Stimulated activated CD4-positive, alpha-beta T cell treated with anti-CD3 and anti-CD28 coated beads, Interleukin-4, amount 100 ng/mL, for 48 hours (primary cell): ENCODE data around the gene WDR27.

Experiments
- DNase-seq, 2 donors: peaks; one replicate each; pipeline ENCODE4 v3.0.0-alpha.2; 2020; ENCODE audit warnings: low read depth in 2 of 2

The WDR27 gene

DNA sequence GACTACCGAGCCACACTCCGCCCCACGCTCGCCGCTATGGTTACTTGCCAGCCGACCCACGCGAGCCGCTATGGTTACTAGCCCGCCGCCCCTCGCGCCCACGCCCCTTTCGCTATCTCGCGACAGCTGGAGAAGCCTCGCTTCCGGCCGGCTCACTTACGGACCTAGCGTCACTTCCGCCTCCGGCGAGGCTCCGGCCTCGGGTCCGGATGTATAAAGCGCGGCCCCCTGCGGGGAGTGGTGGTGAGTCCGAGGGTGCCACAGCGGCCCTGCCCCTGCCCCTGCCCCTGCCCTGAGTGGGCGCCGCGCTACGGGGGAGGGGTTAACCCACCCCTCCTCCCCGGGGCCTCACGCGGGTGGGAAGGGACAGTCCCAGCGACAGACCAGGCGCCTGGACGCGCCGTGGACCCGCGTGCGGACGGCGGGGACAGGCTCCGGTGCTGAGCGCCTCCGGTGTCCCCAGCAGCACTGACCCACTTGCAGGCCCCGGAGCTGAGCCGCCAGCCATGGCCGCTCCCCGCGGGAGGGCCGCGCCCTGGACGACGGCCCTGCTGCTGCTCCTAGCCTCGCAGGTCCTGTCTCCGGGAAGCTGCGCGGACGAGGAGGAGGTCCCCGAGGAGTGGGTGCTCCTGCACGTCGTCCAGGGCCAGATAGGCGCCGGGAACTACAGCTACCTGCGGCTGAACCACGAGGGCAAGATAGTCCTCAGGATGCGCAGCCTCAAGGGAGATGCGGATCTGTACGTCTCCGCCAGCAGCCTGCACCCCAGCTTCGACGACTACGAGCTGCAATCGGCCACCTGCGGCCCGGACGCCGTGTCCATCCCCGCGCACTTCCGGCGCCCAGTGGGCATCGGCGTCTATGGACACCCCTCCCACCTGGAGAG lies at the start of gene WDR27, which contains the start of gene C6orf120:
WDR27 (minus strand) TSS at position 76 of the 886 bp plus-strand sequence. CDS start 13,024 bp downstream, outside the sequence.
C6orf120 (plus strand) TSS at position 173 of the 886 bp plus-strand sequence; CDS start at position 507, 334 bp downstream.
- peak; percentile 98 for DNase-seq

DNA sequence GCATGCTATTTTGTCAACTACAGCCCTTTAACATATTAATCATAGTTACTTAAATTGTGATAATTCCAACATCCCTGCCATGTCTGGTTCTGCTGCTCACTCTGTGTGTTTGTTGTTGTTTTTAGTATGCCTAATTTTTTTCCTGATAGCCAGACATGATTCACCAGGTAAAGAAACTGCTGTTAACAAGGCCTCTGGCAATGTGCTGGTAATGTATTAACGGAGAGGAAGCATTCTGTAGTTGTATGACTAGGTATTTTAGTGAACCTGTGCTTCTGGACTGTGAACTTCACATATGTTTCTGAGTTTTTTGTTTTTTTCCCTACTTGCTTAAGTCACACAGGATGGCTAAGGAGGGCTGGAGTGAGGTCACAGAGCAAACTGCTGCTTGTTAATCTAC lies 44.7 kb upstream of the WDR27 start:
- no peak for DNase-seq

DNA sequence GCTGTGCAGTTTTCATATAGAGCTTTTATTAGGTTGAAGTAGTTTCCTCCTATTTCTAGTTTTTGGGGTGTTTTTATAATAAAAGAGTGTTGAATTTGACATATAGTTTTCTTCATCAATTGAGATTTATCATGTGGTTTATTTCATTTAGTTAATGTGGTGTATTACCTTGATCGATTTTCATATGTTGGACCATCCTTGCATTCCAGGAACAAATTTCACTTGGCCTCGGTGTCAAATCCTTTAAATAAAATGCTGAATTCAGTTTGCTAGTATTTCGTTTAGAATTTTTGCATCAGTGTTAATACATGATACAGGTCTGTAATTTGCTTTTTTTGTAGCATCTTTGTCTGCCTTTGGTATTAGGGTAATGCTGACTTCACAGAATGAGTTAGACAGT lies 43.6 kb upstream of the WDR27 start:
- DNase-seq, result no peak

DNA sequence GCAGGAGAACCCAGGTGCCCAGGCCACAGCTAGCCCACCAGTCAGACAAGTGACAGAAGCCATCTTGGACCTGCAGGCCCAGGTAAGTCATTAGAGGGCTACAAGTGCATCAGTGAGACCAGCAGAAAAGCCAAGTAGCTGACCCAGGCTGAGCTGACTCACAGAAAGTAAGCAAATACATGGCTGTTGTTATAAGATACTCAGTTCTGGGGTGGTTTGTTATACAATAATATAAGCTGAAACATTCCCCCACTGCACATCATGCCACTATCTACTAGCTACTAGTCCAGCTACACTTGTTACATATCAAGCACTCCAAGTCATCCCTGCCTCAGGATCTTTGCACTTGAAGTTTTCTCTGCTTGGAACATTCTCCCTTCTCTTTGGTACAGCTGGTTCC lies 39.5 kb upstream of the WDR27 start:
- DNase-seq, result no peak

DNA sequence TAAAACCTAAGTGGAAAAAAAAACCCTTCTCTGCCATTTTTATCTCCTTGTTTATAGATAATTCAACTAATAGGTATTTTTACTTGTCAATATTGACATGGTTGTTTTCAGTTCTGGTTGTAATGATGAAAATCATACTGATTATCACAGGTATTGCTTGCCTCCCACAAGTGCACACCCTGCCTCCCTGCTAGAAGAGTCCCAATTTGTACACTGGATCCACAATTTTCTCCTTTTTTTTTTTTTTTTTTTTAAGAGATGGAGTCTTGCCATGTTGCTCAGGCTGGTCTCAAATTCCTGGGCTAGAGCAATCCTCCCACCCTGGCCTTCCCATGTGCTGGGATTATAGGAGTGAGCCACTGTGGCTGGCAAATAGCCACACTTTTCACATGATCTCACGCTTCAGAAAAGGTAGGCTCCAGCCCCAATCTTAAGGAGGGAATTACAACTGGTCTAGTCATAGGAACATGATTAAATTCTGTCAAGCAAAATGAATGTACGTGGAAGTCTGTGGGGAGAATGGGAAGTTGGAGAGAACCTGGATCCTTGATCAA lies 37.2 kb upstream of the WDR27 start:
- DNase-seq, result no peak

DNA sequence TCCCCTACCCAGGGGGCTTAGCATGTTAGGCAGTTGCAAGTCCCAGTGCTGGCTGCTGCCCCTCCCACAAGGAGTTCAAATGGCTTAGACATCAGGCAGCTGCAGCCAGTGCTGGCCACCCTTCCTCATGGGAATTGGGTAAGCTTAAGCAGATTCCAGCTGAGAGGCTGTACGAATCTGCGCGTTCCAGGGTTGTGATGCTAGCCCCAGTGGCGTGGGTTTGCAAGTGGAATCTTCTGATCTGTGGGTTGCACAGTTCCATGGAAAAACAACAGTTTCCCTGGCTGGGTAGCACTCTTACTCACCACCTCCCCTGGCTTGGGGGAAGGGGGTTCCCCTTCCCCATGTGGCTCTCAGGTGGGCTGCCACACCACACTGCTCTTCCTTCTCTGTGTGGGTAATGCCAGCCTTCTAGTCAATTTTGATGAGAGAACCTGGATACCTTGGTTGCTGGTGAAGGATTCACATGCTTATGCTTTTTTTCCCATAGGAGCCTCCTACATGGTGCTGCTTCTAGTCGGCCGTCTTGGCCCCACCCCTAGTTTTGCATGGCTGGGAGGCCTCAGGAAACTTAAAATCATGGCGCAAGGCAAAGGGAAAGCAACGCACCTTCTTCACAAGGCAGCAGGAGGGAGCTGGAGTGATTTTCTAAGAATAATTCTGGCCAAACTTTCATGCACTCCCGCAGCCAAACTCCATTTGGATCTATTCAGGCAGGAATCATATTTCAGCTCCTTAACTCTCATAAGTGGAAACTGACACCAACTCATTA lies 36.6 kb upstream of the WDR27 start:
- no peak for DNase-seq

DNA sequence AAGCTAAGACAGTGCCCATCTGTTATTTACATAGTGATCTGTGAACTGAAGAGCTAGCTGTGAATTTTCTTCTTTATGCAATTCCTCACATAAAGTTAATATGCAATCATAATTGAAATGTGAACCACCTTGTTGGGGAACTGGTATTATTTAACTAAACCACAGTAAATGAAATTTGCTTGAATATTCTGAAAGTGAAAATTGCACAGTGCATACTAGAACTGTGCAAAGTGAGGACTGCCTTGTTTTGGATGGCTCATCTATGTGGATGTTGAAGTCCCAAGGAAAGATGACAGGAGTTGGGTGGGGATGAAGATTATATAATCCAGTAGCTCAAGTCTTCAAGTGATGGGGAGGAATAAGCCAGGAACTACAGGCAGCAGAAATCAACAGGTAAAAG lies 28.1 kb upstream of the WDR27 start:
- no peak for DNase-seq

DNA sequence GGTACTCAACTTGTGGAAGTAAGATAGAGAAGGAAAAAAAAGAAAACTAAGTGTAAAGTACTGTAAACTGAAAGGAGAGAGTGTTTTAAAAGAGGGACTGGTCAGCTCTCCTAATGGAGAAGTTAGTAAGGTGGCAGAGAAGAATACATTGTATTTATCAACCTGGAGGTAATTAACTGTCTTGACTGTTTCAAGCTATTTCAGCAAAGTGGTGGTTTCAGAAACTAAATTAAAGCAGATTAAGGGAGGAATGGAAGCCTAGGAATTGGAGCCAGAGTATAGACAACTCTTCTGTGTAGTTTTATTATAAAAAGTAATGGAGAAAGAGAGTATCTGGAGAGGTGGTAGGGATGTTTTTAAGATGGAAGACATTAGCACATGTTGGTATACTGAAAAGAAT lies 25.1 kb upstream of the WDR27 start:
- no peak for DNase-seq

DNA sequence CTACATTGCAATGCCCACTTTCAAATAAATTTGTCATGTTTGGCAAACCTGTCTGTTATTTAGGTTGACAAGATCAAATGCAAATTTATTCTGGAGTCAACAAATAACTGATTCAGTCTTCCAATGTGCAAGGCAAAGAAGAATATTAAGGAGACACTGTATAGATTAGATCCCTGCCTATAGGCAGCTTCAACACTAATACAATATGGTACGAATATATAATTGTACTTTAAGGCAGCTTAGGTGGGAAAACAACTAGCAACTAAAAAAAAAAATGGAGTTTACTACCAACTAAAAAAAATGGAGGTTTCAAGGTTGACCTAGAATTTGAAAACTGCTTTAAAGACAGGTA lies 24.2 kb upstream of the WDR27 start:
- DNase-seq, result no peak

DNA sequence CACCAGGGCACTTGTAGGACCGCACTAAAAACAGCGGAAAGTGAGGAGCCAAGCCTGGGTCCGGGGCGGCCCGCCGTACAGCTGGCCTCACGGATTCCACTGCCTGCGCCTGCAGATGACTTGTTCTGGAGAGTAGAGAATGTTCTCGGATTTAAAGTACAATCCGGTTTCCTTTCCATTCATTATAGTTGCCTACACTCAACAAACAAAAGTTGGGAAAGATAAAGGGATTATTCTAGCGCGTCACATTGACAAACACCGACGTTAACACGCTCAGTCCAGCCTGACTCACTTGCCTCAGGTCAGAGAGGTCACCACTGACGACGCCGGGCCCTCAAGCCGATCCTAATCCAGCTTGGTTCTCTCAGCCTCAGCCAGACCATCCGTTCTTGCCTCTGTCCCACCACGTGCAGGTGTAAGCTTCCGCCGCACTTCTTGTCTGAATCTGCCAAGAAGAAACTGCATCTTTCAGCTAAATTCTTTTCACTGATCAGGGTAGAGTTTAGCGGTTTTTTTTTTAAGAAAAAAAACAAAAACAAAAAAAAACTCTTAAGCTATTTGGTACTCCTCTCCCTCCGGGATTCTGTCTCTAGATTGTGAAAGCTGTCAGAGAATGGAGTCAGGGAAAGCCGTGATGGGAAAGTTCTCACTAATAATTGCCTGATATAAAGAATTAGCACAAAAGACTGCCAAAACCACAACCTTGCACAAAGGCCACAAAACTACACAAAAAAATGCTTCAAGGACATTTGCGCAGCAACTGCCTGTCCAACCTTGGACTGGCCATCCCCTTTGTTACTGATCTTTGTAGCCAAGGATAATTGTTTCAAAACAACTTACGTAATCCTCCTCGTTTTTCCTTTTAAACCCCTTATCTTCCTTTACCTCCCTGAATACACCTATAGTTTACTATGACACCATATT lies 23.6 kb upstream of the WDR27 start:
- peak in 1 of 2 donors; percentile 7 for DNase-seq

DNA sequence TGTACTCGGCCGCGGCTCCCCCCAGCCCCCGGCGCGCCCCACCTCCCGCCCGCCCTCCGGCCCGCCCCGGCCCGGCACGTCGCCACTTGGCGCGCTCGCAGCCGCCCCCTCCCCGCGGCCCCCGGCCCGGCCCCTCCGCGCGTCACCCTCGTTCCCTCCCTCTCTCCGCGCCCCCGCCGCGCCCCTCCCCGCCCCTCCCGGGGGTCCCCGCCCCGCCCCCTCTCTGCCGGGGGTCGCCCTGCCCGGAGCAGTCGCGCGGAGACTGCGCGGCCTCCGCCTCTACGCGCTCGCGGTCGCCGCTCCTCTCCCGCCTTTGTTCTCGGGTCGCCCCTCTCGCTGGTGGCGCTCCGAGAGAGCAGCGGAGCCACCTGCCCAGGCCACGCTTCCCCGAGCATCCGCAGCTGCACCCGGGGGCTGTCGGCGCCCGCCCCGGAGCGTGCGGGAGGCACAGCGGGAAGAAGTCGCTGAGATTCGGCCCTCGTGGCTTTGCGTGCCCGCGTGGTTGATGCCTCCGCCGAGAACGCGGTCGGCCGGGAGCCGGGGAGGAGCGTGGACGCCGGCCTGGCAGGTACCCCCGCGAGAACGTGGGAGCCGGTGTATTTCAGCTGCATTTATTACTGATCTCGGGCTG lies 22.8 kb upstream of the WDR27 start, which contains the start of gene PHF10:
PHF10 (minus strand) TSS at position 7 of the 631 bp plus-strand sequence. CDS start 569 bp downstream, outside the sequence.
- peak; percentile 50 to 53 for DNase-seq

DNA sequence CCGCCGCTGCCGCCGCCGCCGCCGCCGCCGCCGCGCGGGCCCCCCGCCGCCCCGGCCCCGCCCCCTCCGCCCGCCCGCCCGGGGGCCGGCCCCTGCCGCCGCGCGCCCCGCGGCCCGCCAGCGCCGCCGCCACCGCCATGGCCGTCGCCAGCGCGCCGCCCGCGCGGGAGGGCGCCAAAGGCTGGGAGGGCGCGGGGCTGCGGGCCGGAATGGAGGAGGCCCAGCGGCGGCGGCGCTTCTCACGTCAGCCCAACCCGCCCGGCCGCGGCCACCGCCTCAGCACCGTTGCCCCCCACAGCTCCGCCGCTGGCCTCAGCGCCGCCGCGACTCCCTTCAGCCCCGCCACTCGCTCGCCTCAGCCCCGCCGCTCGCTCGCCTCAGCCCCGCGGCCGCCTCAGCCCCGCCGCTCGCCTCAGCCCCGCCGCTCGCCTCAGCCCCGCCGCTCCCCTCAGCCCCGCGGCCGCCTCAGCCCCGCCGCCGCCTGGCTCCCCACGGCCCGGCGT lies 22.2 kb upstream of the WDR27 start:
- peak; percentile 19 to 20 for DNase-seq

DNA sequence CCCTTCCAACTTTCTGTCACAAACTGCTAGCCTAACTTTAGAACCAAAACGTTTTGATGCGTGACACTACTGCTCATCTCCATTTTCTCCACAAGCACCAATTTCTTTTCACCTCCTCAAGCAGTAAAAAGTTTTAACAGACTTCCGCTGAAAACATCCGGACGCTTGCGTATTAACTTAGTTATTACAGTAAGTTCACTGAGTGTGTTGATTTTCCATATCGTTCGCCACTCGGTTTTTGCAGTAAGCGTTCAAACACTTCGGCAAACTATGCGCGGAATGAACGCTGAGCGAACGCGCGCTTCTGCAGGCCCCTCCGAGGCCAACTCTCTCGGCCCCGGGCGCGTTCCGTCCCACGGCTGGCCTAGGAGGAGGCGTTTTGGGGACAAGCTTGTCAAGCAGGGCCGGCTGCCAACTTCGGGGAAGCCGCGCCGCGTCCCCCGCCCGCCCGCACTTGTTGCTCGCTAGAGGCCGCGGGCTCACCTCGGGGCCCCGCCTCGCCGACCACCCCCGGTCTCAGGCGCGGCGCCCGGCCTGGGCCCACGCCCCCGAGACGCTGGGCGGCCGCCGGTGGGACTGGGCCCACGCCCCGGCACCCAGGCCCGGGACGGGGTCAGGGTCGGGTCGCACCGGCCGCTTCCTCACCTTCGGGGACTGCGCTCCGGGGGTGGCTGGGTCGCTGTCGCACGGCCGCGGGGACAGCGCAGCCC lies 21.5 kb upstream of the WDR27 start:
- peak; percentile 50 for DNase-seq

DNA sequence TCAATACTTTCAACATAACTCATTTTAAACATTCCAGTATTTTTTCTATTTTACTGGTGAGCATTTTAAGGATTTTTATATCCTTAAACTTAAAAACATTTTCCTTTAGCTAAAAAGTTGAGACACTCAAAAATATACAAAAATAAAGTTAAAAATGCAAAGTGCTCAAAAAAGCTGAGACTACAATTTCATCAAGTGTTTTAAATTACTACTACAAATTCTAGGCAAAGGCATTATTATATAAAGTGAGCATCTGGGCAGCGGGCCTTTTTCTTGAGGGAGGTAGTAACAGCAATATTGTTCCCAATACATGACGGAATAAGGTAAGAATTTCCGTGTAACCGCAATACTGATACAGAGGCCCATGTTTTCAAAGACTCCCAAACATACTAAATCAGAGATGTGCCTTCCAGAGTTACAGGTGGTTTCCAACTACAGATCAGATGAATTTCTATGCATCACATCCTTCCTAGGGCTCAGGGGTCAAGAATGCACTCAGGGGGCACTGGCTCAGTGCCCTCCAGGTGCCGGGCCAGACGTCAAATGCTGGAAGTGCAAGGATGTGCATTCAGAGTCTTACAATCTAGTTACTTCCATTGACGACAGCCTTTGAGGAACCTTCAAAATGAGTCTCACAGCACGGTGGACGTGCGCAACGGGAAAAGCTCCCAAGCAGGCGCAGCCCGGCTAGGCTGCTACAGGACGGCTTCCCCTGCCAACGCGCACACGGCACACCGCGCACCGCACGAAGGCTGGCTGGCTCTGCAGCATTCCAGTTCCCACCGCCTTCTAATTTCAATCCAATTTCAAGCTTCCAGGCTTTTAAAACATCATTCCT lies 20.8 kb upstream of the WDR27 start:
- peak; percentile 14 to 23 for DNase-seq

DNA sequence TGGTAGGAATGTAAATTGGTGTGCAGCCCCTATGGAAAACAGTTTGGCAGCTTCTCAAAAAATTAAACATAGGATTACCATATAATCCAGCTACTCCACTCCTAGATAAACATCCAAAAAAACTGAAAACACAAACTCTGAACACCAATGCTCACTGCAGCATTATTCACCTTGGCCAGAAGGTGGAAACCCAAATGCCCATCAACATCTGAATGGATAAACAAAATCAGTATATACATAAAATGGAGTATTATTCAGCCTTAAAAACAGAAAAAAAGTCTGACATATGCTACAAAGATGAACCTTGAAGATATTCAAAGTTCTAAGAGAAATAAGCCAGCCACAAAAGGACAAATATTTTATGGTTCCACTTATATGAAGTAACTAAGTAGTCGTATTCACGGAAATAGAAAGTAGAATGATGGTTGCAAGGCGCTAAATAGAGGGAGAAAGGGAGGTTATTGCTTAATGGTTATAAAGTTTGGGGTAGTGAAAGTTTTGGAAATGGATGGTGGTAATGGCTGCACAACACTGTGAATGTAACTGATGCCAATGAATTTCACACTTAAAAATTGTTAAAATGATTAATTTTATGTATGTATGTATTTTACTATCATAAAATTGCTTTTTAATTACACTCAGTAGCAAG lies 18.5 kb upstream of the WDR27 start:
- no peak for DNase-seq

DNA sequence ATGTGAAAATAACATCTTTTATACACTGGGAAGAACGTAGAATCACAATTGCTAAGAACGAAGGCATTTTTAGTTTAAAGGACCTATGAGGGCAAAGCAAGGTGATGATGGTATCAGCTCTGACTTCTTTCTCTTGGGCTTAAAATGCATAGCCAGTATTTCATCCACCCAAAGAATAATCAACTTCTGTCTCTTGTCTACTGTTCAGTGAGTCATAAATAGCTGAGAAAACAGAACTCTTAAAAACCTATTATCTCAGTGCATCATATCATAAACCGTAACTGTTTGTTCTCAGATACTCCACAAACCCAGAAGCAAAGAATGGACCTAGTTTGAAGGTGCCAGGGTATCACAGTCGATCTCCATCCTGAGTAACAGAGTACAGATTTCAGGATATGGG lies 17.3 kb upstream of the WDR27 start:
- DNase-seq, result no peak

DNA sequence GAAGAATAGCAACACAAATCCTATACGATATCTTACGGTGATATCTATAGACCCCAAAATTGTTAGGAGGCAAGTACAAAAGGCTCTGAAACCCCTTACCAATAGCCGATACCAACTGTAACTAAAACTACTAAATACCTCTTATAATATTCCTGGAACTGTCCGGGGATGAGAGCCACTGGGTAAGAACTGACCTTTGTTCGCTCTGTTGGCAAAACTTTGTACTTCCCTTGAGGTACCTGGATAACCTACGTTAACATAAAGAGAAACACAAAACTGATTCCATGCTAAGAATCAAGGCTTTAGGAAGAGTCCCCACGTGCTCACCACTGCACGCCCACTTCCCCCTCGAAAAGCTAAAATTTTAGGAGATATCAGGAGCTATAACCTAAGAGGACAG lies 12.8 kb upstream of the WDR27 start:
- DNase-seq, result no peak

DNA sequence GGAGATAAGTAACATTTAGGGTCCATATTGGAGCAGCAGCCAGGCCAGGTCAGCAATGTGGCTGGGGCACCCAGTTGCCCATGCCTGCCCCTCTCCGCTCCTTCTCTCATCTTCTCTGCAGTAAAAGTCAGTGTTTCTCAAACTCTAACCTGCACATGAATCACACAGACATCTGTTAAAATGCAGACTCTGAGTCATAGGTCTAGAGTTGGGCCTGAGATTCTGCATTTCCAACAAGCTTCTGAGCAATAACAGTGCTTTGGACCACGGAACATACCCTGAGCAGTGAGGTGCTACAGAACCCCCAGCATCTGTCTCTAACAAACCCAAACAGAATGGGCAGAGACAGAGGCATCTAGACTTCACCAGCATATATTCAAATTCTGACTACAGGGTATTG lies 12.3 kb upstream of the WDR27 start:
- DNase-seq, result no peak

DNA sequence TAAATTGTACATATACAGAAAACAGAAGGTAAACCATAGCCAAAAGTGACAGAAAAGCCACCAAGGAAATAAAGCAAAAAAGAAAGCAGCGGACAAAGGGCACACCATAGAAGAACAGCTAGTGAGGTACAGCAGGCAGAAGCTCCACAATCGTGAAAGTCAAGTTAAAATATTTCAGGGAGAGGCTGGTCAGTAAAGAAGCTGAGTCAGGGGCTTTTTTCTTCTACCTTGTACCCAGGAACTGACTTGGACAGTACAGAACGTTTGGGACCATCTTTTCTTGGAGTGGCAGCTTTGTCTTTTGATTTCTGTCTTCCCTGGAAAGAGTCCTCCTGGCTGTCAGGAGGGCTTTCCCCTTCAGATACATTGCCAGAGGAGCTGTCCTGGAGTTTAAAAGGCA lies 8.2 kb upstream of the WDR27 start:
- DNase-seq, result no peak
